ENCODE results near the gene FAM174A. TPM values are rescaled to one million over a fixed set of nuclear protein-coding genes. Genes with fewer than 3 reads are reported as not detected.
A peak's percentile ranks its signal among the peaks of the same experiment; 100 is the strongest.

The FAM174A gene
- total RNA-seq, 1 experiment from 2014 or later: 66.2 TPM

GRCh38 chr5:100550531-100551051, 15.4 kb downstream of the FAM174A start:
- ATAC-seq (peak; percentile 76), DNase-seq (peak; percentile 41)
- ChIA-PET POLR2A (ENCODE audit: unreplicated experiment) (no interaction called here), CTCF (no interaction called here)
- intact Hi-C loops (cut with micrococcal nuclease): loop anchor here (1.0 kb wide), 1 partner anchor 14 kb away; no protein-coding TSS in a partner anchor
- no peaks in the 10 kb centered on the region for H3K79me2 ChIP-seq (ENCODE audit: low read length)
- H3K9me2 ChIP-seq (replicated peaks; ENCODE audit: low read length): no peaks in the 10 kb centered on the region
- H4K20me1 ChIP-seq (ENCODE audit: low read length): no peaks in the 10 kb centered on the region
- H3K9me3 ChIP-seq (ENCODE audit: low read length): no peaks in the 10 kb centered on the region
- H3K9ac ChIP-seq (ENCODE audit: low read length): no peak overlapping the region
- TF ChIP-seq EZH2 (IDR thresholded peaks at IDR 0.05; ENCODE audit: low read length, unreplicated experiment): no peak
- no peak for TF ChIP-seq EZH2phosphoT487 (IDR thresholded peaks at IDR 0.05; ENCODE audit: borderline replicate concordance, low read length)
- no peak for TF ChIP-seq CTCF (conservative IDR thresholded peaks at IDR 0.05; ENCODE audit: low read depth, low read length)
- no TSS peak for BruUV-seq (replicated peaks)
- peak overlapping the region; percentile 59 for H3K27ac ChIP-seq (ENCODE audit: low read length)
- H3K27me3 ChIP-seq (ENCODE audit: low read length): no peaks in the 10 kb centered on the region
- H2AFZ ChIP-seq (ENCODE audit: low read length): no peak overlapping the region
- no peaks in the 10 kb centered on the region for H3F3A ChIP-seq (ENCODE audit: low read length, unreplicated experiment)
- no peak overlapping the region for H3K4me3 ChIP-seq (ENCODE audit: low read length)
- no peaks in the 10 kb centered on the region for H3K36me3 ChIP-seq (ENCODE audit: low read depth, low read length)
- H3K4me1 ChIP-seq (ENCODE audit: insufficient read depth, low read length): peaks cover 11% of the 10 kb centered on the region
- peak overlapping the region; percentile 28 for H3K4me2 ChIP-seq (ENCODE audit: low read length)

GRCh38 chr5:100551183-100551582, 16.0 kb downstream of the FAM174A start:
- ATAC-seq: peak; percentile 5; the same call in 1 of the 2 replicates
- POLR2A ChIA-PET (ENCODE audit: unreplicated experiment): no interaction called here
- intact Hi-C loops (cut with micrococcal nuclease): no loop called here

More at GRCh38 chr5:100551183-100551582, 16.0 kb downstream of the FAM174A start:
- Histone ChIP-seq H3K79me2 (ENCODE audit: low read length) (no peaks in the 10 kb centered on the region), H3K9ac (ENCODE audit: low read length) (no peak overlapping the region), H3K4me1 (ENCODE audit: insufficient read depth, low read length) (peaks cover 11% of the 10 kb centered on the region), H3K27ac (ENCODE audit: low read length) (no peak overlapping the region), H3F3A (ENCODE audit: low read length, unreplicated experiment) (no peaks in the 10 kb centered on the region), H3K4me2 (ENCODE audit: low read length) (no peak overlapping the region), H2AFZ (ENCODE audit: low read length) (no peak overlapping the region), H3K4me3 (ENCODE audit: low read length) (no peak overlapping the region), H3K9me3 (ENCODE audit: low read length) (no peaks in the 10 kb centered on the region), H3K36me3 (ENCODE audit: low read depth, low read length) (no peaks in the 10 kb centered on the region), H4K20me1 (ENCODE audit: low read length) (no peaks in the 10 kb centered on the region), H3K9me2 (replicated peaks; ENCODE audit: low read length) (no peaks in the 10 kb centered on the region), H3K27me3 (ENCODE audit: low read length) (no peaks in the 10 kb centered on the region)
- DNase-seq: no peak
- no TSS peak for BruUV-seq (replicated peaks)
- TF ChIP-seq EZH2phosphoT487 (IDR thresholded peaks at IDR 0.05; ENCODE audit: borderline replicate concordance, low read length) (no peak), CTCF (conservative IDR thresholded peaks at IDR 0.05; ENCODE audit: low read depth, low read length) (no peak), EZH2 (IDR thresholded peaks at IDR 0.05; ENCODE audit: low read length, unreplicated experiment) (no peak)
- CTCF ChIA-PET: no interaction called here
